CMK (cell line): ENCODE results near the gene GLI3.

ENCODE experiments used
- DNase-seq: peaks from one replicate; pipeline ENCODE4 v3.0.0-alpha.2; 2010; ENCODE audit warnings: low read depth

GLI3 gene

DNA sequence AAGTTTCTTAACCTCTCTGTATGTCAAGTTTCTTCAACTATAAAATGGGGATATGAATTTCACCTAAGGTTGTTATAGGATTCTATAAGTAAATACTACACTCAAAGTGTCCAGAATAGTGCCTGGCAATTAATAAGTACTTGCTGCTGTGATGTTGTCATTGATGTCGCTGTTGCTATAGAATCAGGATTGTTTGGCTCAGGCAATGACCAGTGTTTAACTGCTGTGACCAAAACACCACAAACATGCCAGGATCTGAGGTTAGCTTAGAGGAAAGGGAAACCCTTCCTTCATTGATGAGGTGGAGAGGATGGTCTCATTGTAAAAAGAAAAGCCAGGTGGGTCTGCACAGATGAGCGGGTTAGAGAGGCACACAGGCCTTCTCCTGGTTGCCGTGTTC is 311.1 kb downstream of the GLI3 start:
- DNase-seq, result no peak

DNA sequence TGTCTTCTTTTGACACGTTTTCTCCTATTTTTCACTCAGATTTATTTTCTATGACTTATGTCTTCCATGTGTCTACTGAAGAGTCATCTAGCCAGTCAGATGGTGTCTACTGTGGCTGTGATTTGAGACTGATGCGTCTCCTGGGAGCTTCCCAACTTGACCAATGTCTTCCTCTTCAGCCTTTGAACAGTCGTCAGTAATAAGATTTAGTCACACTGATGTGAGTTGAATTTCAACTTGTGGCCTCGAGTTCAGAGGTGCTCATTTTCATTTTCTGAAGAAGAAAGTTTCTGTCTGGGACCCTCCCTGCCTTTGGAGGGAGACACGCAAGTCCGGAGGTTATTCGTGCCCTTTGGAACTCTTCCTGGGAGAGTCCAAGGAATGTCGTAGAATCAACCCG is 312.2 kb downstream of the GLI3 start:
- DNase-seq, result no peak

DNA sequence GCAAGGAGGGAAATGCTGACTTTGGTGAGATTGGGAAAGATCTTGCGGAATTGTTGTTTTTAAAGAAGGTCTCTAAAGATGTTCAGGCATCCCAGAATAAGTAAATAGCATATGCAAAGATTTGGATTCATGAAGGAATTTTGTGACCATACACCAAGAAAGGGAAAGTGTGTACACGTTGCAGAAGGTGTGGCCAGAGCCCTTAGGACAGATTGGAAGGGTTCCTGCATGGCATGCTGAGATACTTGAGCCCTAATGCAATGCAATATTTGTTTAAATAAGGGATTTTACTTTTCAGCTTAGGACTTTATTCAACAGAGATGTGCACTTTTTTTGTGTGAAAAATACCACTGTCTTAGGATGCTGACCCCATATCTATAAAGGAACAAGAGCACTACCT is 314.6 kb downstream of the GLI3 start:
- no peak for DNase-seq

DNA sequence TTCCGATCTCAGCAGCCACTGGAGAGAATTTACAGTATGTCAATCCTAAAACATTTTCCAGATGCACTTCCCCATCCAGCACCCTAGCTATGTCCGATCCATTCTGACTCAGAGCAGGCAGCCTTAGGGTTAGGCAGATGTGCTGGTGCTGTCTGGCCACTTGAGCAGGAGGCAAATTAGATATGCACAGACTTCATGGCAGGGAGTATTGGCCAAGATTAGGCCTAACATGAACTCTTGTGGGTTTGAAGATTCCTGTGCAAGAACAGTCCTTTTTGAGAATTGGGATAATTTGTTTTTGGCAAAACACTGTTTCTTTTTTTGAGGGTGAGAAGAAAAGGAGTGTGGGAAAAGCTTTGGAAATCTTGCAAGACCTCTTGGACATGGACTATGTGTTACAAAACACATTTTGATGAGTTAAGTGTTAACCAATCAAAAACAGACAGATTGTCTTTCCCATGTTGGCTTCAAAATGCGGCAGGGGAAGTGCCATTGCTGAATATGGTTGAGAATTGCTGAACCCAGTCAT is 315.5 kb downstream of the GLI3 start:
- no peak for DNase-seq

DNA sequence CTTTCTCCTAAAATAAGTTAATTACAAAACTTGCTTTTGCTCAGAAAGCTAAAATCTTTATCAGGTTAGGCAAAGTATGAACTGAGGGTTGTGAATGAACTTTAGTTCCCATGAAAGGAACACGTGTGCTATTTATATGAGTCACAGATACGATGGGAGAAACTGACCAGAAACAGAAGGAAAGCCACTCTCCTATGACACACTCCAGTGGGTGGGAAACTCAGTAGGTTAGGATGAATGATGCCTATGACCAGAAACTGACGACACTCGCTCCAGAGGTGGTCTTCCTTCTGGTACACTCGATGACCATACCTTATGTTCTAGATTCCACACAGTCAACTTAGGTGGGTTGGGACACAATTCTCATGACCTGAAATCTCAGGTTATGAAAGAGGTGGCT is 318.4 kb downstream of the GLI3 start:
- no peak for DNase-seq

DNA sequence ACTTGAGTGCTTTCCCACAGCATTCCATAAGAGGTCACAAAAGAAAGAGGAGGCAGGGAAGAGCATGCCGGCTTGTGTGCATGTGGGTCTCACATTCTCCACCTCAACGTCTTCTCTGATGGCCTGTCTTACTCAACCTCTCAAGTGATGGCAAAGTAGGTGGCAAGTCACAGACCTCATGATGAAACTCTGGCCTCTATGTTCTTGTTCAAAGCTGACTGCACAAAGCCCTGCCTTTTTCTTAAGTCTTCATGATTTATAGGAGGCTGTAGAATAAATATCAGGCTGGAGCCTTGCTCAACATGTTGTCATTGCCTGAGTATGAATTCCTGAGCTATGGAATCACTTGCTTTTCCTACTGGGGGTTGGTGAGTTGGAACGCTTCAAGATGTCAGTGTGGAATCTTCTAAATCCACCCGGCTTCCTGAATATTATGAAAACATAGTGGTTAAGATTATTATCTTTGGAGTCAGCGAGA is 320.5 kb downstream of the GLI3 start:
- DNase-seq, result no peak

DNA sequence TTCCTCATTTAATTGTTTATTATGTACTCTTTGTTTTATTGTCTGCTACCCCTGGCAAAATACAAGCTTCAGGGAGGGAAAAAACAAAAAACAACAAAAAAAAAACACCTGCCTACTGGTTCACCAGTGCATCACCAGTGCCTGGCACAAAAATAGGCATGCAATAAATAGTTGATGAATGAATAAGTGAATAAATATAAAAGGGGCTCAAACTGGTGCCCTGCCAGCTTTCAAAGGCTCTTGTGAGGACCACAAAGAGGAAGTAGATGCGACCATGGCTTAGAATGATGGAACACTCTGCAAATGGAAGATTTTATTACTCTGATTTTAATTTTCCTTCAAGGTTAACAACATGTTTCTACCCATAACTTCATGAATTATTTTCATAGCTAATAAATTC is 321.1 kb downstream of the GLI3 start:
- DNase-seq, result no peak

DNA sequence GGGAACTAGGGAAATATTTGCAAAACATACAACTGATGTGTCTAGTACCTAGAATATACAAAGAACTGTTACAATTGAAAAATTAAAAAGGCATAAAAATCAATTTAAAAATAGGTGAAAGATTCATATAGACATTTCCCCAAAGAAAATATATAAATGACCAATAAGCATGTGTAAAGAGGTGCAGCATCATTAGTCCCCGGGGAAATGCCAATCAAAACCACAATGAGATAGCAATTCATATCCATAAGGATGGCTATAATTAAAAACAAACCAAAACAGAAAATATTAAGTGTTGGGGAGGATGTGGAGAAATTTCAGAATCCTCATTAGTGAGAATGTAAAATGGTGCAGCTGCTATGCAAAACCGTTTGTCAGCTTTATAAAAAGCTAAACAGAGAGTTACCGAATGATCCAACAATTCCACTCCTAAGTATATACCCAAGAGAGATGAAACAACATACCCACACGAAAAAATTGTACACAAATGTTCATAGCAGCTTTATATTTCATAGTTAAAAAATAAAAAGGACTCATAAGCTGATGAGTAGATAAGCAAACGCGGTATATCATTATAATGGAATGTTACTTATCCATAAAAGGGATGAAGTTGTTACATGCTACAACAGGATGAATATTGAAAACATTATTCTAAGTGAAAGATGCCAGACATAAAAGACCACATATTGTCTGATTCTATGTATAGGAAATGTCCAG is 324.0 kb downstream of the GLI3 start:
- no peak for DNase-seq

DNA sequence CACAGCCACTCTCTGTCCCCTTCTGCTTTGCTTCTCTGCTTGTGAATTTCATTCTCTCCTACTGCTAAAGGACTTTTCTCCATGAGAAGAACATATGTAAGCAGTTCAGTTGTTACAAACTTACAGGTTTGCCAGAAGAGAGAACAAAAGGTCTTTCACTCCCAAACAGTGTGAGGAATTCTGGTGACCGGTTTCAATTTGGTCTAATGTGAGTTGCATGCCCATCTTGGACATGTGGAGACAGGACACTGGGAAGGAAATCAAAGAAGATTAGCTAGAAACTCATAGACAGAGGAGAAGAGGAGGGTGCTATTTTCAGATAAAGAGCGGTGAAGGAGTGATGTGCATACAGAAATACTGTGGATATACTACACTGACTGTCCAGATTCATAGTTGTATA is 324.6 kb downstream of the GLI3 start:
- DNase-seq, result no peak

DNA sequence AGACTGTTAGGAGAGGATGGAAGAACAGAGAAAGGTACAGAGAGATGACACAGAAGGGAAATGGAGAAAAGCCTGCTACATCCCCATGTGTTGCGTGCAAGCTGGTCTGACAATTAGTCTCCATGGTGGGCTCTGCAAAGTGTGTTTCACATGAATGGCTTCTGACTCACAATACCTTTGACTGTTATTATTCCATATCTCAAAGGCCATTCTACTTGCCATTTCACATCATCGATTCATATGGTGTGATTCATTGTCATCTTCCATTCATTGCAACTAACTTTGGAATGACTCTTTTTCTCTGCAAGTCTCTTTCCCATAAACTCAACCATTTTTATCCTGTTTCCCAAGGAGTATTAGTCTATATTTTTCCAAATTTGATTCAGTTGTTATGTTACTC is 325.2 kb downstream of the GLI3 start:
- DNase-seq, result no peak
